Vagina (tissue), 2 donors: ENCODE results near the gene CCDC154. TPM values are rescaled to one million over a fixed set of nuclear protein-coding genes. Genes with fewer than 3 reads are reported as not detected.

Experiments used
- DNase-seq, 2 donors: peaks; one replicate each; pipeline ENCODE4 v3.0.0-alpha.2; 2017; ENCODE audit errors: extremely low spot score in 2 of 2
- H3K27ac ChIP-seq: fragments of 200-600 bp; sonication (generic); one replicate; pipeline ENCODE4 v1.5.1; 2019
- H3K27me3 ChIP-seq: fragments of 200-600 bp; sonication (generic); one replicate; pipeline ENCODE4 v1.5.1; 2019
- H3K36me3 ChIP-seq, 2 donors: fragments of 200-600 bp; sonication (generic); one replicate each; pipeline ENCODE4 v1.5.1; 2017 to 2019
- H3K4me1 ChIP-seq: fragments of 200-600 bp; sonication (generic); one replicate; pipeline ENCODE4 v1.5.1; 2019
- H3K4me3 ChIP-seq, 2 donors: fragments of 200-600 bp; sonication (generic); 1 replicate in 1 of 2; 2 replicates in 1 of 2; pipeline ENCODE4 v1.5.1; 2016 to 2019
- H3K9me3 ChIP-seq: fragments of 200-600 bp; sonication (generic); one replicate; pipeline ENCODE4 v1.5.1; 2019
- POLR2A ChIP-seq, 2 donors: fragments of 450-650 bp; IDR thresholded peaks; one replicate each; pipeline ENCODE4 v1.6.1; 2017; ENCODE audit warnings: antibody characterized with exemption in 2 of 2, mild to moderate bottlenecking in 2 of 2, moderate library complexity in 2 of 2
- POLR2AphosphoS5 ChIP-seq, 2 donors: sonication (generic); formaldehyde crosslinking; IDR thresholded peaks; one replicate each; pipeline ENCODE4 v1.9.0; 2017; ENCODE audit warnings: antibody characterized with exemption in 2 of 2, mild to moderate bottlenecking in 2 of 2, low read depth in 1 of 2; ENCODE audit not compliant: insufficient read depth in 1 of 2
- intact Hi-C: fragments of 100-400 bp; cut with DNase I; formaldehyde crosslinking; loops from one replicate; pipeline ENCODE4 v1.15.1; 2023
- total RNA-seq: library from RNA; depleted of rRNA; stranded (reverse); fragments of >200 nt; gene quantifications from one replicate; pipeline ENCODE4 v1.2.3, GENCODE V29; 2016
- TF ChIP-seq, protein P1 (sequence below), 3 experiments: fragments of 450-650 bp in 2 of 3; fragments of 200-600 bp in 1 of 3; sonication (generic) in 1 of 3; IDR thresholded peaks; one replicate each; pipeline ENCODE4 v1.5.1; 2017 to 2019; ENCODE audit warnings: antibody characterized with exemption in 3 of 3, mild to moderate bottlenecking in 2 of 3, moderate library complexity in 2 of 3

Gene CCDC154
- total RNA-seq, 1 donor from 2014 or later, result not detected

GRCh38 chr16:1395444-1396031 is 48.8 kb downstream of the CCDC154 start:
- DNase-seq, result no peak
- TF ChIP-seq POLR2AphosphoS5 (IDR thresholded peaks at IDR 0.05; ENCODE audit: insufficient read depth in 1 of 2, low read depth in 1 of 2) (no peak), POLR2A (IDR thresholded peaks at IDR 0.05) (no peak)
- TF ChIP-seq, protein P1, sequence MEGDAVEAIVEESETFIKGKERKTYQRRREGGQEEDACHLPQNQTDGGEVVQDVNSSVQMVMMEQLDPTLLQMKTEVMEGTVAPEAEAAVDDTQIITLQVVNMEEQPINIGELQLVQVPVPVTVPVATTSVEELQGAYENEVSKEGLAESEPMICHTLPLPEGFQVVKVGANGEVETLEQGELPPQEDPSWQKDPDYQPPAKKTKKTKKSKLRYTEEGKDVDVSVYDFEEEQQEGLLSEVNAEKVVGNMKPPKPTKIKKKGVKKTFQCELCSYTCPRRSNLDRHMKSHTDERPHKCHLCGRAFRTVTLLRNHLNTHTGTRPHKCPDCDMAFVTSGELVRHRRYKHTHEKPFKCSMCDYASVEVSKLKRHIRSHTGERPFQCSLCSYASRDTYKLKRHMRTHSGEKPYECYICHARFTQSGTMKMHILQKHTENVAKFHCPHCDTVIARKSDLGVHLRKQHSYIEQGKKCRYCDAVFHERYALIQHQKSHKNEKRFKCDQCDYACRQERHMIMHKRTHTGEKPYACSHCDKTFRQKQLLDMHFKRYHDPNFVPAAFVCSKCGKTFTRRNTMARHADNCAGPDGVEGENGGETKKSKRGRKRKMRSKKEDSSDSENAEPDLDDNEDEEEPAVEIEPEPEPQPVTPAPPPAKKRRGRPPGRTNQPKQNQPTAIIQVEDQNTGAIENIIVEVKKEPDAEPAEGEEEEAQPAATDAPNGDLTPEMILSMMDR (IDR thresholded peaks at IDR 0.05), result no peak
- intact Hi-C loops, result no loop called here

GRCh38 chr16:1394367-1394951 is 49.9 kb downstream of the CCDC154 start:
- no peak for DNase-seq
- Histone ChIP-seq H3K4me1 (no peaks in the 10 kb centered on the region), H3K9me3 (no peaks in the 10 kb centered on the region), H3K27me3 (no peaks in the 10 kb centered on the region), H3K4me3 (no peak overlapping the region), H3K27ac (no peak overlapping the region), H3K36me3 (peaks cover 0 to 90% of the 10 kb centered on the region in 2 donors)
- intact Hi-C loops, result no loop called here
- no peak for TF ChIP-seq POLR2A (IDR thresholded peaks at IDR 0.05)
- TF ChIP-seq, protein P1 (IDR thresholded peaks at IDR 0.05), result no peak
- TF ChIP-seq POLR2AphosphoS5 (IDR thresholded peaks at IDR 0.05; ENCODE audit: insufficient read depth in 1 of 2, low read depth in 1 of 2), result no peak

More at GRCh38 chr16:1395444-1396031, 48.8 kb downstream of the CCDC154 start:
- no peaks in the 10 kb centered on the region for H3K9me3 ChIP-seq
- no peaks in the 10 kb centered on the region for H3K4me1 ChIP-seq
- peaks cover 0 to 83% of the 10 kb centered on the region in 2 donors for H3K36me3 ChIP-seq
- H3K4me3 ChIP-seq, result no peak overlapping the region
- no peak overlapping the region for H3K27ac ChIP-seq
- H3K27me3 ChIP-seq, result no peaks in the 10 kb centered on the region

DNA sequence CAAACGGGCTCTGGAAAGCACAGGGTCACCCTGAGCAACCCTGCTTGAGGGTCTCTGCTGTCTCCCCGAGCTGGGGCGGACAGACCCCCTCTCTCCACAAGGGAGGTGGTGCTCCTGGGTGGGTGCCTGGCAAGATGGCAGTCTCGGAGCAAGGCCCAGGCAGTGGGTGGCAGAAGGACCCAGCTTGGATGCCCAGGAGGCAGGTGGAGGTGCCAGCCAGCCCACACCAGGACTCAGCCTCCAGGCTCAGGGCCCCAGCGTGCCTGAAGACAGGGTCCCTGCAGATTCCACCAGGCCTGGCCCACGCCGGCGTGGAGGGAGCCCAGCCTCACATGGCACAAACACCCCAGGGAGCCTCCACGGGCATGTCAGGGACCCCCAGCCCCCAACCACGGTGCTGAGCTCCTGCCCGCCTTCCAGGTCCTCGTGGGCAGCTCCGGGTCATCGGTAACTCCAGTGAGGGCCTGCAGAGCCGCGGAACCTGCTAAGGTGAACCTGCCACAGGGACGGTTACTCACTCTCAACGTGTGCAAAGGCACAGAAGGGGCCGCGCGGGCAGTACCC is 50.7 kb downstream of the CCDC154 start:
- intact Hi-C loops, result no loop called here
- Histone ChIP-seq H3K4me1 (no peaks in the 10 kb centered on the region), H3K27me3 (no peaks in the 10 kb centered on the region), H3K27ac (no peak overlapping the region), H3K36me3 (peaks cover 0 to 84% of the 10 kb centered on the region in 2 donors), H3K9me3 (no peaks in the 10 kb centered on the region), H3K4me3 (no peak overlapping the region)
- TF ChIP-seq POLR2A (IDR thresholded peaks at IDR 0.05) (no peak), POLR2AphosphoS5 (IDR thresholded peaks at IDR 0.05; ENCODE audit: insufficient read depth in 1 of 2, low read depth in 1 of 2) (no peak)
- TF ChIP-seq, protein P1 (IDR thresholded peaks at IDR 0.05), result no peak
- DNase-seq, result no peak

GRCh38 chr16:1392826-1393225 is 51.5 kb downstream of the CCDC154 start:
- intact Hi-C loops, result no loop called here

More at GRCh38 chr16:1392826-1393225, 51.5 kb downstream of the CCDC154 start:
- Histone ChIP-seq H3K9me3 (no peaks in the 10 kb centered on the region), H3K4me1 (no peaks in the 10 kb centered on the region), H3K4me3 (no peak overlapping the region), H3K36me3 (peaks cover 0 to 75% of the 10 kb centered on the region in 2 donors), H3K27ac (no peak overlapping the region), H3K27me3 (no peaks in the 10 kb centered on the region)
- TF ChIP-seq POLR2A (IDR thresholded peaks at IDR 0.05) (no peak), POLR2AphosphoS5 (IDR thresholded peaks at IDR 0.05; ENCODE audit: insufficient read depth in 1 of 2, low read depth in 1 of 2) (no peak)
- TF ChIP-seq, protein P1 (IDR thresholded peaks at IDR 0.05), result no peak
- no peak for DNase-seq
